ENCODE data around the gene KIRREL3. TPM values are rescaled to one million over a fixed set of nuclear protein-coding genes. Genes with fewer than 3 reads are reported as not detected.

Gene KIRREL3
- total and polyA plus RNA-seq, 2 of the 8 experiments (the other 6 are each of a cell fraction or from before 2014, with no cell fraction given), result 0.29 to 0.32 TPM

DNA sequence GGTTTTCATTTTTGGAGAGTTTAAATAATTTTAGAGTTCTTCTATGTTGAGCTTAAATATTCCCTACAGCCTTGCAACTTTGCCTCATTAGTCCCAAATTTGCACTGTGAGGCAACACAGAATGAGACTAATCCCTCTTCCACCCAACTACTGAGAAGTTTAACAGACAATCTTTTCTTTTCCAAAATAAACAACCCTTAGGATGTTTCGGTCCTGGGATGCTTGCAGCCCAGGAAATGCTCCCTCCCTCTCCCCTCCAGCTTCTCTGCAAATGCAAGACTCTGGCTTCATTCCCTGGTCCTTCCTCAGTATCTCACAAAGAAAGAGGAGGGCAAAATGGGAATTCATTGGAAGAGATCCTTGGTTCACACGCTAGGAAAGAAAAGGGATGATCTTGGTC lies 422.5 kb downstream of the KIRREL3 start (continued):
- TF ChIP-seq SIN3A (conservative IDR thresholded peaks at IDR 0.05 in 1 of 2, IDR thresholded peaks at IDR 0.05 in 1 of 2; ENCODE audit: low read depth in 1 of 2, low read length in 2 of 2) (no peak), EGR1 (IDR thresholded peaks at IDR 0.05; ENCODE audit: borderline replicate concordance, low read depth, low read length) (no peak)

Measured in H1 (cell line).